H1 (cell line): ENCODE data around the gene PAK6. TPM values are rescaled to one million over a fixed set of nuclear protein-coding genes. Genes with fewer than 3 reads are reported as not detected.

Source experiments
- EGR1 ChIP-seq: IDR thresholded peaks from 2 replicates; pipeline ENCODE4 v1.6.1; 2011; ENCODE audit warnings: low read depth, low read length, borderline replicate concordance
- MAFK ChIP-seq: IDR thresholded peaks from 2 replicates; pipeline ENCODE4 v1.6.1; 2012; ENCODE audit warnings: low read depth, mild to moderate bottlenecking, improper control_type of control experiment, low read length
- polyA plus RNA-seq, 7 experiments: library from polyadenylated mRNA; depleted of rRNA in 3 of 7; stranded (reverse) in 5 of 7; unstranded in 2 of 7; fragments of >200 nt in 5 of 7; fragments of 200-250 nt in 2 of 7; gene quantifications; 1 replicate in 5 of 7; 2 replicates in 1 of 7; 4 replicates in 1 of 7; pipeline versions ENCODE4 v1.2.1 to v1.2.3, GENCODE V29; 2011 to 2013; ENCODE audit warnings: missing spikeins in 2 of 7, mixed read lengths in 2 of 7
- total RNA-seq: library from RNA; stranded (reverse); fragmentation: NEBNext Ultra II Directional; extraction: Animal tissue kit (Norgen Biotek cat#: 25700); gene quantifications from 2 replicates; pipeline ENCODE4 v1.2.1, GENCODE V29; 2021

The PAK6 gene
- total and polyA plus RNA-seq, 2 of the 8 experiments (the other 6 are each of a cell fraction or from before 2014, with no cell fraction given), result 6.9 to 9.4 TPM

GRCh38 chr15:40250771-40251483 lies 12.1 kb downstream of the PAK6 start (continued):
- no peak for TF ChIP-seq EGR1
- TF ChIP-seq MAFK, result no peak
- TF ChIP-seq, all 59 proteins: peak for 0
